ENCODE data around the gene ABR.

Gene ABR

DNA sequence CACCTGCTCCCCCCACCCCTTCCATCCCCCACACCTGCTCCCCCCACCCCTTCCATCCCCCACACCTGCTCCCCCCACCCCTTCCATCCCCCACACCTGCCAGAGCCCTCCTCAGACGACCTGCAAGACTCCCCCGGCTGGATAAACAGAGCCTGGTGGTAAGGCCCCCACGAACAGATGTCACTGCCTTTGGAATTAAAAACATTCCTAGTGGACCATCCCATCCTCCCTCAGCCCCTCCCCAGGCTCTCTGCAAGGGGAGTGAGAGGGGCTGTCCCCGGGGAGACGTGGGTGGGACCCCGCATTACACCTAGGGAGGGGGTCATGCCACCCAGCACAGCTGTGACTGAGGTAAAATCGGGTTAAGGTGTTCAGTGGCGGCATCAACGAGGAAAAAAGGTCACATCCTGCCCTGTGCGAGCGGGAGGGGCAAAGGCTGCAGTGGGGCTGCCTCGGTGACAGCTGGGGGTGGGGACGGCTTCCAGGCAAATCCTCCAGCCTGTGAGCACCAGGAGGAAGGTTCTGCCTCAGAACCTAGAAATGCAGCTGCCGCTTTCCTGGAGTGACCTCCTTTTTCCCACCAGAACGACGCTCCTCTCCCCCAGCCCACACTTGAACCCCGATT, 144.1 kb downstream of the ABR start:
- no peak for DNase-seq

DNA sequence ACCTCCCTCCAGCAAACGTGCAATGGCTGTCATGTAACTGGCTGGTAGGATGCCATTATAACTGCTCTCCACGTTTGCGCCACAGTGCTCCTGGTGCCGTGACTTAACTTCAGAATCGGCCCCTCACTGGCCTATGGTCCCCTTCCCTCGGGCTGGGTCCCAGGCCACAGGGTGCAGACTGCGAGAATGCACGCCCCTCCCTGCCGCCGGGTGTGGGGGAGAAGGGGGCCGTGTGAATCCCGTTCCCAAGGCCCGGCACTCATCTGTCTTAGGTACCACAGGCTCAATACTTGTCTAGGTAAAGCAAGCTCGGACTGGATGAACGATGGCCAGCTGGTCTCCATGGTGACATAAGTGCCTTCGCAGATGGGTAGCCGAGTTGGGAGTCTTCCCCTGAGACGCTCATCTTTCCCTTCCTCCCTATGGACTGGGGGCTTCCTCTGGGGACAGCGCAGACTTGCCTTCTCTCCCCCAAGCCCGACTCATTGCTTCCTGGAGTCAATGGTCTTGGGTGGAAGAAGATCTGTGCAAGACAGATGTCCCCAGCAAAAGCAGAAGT, 145.1 kb downstream of the ABR start:
- DNase-seq: no peak

DNA sequence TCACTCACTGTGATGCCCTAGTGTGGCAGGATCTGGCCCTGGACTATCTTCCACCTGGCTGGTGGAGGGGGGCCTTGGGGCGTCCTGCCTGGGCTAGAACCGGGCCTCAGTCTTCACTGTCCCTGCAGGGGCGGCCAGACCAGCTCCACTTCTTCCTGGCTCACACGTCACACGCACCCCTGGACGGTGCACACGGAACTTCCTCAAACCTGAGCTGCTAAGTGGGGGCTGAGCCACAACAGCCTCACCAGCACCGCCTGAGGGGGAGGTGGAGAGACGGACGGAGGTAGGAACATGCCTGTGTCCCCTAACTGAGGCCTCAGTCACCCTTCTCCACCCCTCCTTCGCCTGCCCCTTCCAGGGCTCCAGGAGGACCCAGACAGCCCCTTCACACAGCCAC, 146.3 kb downstream of the ABR start:
- no peak for DNase-seq

DNA sequence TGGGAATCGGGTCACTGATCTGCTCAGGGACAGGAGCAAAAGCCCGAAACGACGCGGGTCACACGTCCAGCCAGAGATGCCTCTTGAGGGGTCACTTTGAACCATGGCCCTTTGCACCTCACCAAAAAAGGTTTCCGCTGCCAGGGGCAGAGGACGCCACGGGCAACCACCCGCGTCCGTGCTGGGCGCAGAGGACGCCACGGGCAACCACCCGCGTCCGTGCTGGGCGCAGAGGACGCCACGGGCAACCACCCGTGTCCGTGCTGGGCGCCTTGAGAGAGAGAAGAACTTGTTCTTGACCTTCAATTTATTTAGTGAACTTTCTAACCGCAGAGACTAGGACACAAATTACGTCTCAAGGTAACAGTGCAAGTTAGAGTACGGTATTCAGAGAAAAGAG, 147.4 kb downstream of the ABR start:
- no peak for DNase-seq

DNA sequence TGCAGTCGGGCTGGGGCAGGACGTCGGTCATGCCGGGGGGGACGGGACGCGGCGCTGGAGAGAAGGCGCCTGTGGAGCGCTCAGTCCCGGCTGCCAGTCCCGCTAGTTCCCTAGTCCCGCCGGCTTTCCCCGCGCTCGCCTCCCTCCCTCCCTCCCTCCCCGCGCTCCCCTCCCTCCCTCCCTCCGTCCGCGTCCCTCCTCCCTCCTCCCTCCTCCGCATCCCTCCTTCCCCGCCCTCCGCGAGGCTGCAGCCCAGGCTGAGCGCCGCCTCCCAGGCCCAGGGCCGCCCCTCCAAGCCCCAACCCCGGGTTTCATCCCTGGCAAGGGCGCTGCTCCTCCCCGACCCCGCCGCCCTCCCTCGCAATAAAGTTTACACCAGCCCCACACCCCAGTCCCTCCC, 148.1 kb downstream of the ABR start:
- peak in 34 of 56 donors; percentile 12 to 75 (median 40) for DNase-seq

DNA sequence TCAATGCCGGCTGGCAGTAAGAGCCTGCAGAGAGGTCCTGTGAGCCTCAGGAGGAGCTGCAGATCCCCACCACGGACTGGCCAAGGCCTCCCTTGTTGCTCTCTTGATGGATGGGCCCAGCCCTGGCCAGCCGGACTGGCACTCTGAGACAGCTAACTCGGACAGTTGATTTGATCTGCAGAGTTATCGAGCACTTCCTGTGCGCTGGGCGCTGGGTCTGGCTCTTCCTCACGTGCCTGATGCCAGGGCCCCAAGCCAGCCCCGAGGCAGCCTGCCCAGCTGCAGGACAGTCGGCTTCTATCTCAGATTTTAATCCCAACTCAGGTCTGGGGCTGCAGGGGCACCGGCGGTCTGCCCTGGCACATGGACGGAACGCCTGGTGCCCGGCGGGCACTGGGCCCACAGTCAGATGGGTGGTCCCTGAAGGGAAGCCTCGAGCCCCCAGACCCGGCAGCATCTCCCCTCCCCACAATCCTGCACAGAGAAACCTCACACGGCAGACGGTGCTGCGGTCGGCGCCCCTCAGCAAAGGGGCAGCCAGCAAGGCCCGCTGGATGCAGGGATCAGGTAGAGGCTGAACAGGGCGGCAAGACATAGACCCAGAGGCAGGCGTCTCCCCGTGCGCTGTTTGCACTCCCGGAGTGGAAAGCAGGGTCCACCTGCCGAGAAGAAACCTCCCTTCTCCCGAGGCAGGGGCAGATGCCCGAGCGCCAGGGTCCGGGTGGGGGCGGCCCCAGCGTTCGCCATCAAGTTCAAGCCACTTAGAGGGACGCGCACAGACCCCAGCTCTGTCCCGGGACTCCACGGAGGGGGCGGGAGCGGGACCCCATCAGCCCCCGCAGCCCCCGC, 148.9 kb downstream of the ABR start:
- DNase-seq: peak in 19 of 56 donors; percentile 5 to 52 (median 39)

DNA sequence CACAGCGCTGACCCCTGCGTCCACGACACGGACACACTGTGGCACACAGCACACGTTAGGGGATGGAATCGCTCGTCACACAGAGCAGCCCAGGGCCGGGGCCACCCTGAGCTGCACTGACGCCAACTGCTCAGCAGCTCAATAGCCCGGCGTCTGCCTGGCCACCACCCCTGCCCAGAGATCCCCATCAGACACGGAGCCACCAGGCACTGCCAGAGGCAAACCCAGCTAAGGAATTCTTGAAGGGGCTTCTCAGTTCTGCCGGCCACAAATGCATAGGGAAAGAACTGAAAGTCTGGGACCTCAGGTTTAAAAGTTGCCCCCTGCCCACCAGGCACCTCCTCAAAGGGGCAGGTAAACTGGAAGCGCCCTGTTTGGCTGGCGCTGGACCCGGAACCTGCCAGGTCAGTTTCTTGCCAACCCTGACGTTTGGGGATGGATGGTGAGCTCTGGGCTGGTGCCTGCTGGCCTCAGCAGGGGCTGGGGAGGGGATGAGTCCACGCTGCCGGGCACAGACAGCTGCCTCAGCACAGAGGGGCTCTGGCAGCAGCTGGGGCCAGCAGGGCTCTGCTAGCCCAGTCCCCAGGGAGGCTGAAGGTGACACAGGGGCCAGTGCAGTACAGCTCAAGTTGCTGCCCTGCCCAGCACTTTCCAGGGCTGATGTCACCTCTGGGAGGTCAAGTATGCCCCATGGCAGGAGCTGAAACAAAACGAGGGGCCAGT, 149.7 kb downstream of the ABR start:
- peak in 2 of 56 donors; percentile 29 to 50 for DNase-seq

DNA sequence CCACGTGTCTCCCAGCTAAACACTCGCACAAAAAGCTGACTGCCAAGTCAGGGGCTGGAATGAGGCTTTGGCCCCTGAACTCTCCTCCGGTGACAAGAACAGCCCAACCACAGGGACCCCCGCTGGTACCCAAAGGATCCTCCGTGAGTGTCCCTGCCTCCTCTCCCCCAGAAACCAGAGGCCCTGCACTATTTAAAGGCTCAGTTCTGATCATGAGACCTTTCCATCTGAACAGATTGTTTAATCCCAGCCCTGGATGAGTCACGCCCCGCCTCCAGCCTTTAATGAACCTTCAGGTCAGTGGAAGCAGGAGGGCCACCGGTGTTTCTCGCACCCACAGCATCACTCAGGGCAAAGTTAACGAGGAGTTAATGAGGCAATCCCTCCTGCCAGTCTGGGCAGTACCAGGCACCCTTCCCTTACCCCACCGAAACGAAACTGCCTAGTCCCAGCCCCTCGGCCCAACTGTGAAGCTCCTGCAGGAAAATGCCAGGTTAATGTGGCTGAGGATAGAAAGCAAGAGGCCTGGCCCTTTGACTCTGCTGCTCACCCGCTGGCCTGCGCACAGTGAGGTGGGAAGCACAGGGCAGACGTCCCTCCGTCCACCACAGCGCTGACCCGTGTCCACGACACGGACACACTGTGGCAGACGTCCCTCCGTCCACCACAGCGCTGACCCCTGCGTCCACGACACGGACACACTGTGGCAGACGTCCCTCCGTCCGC, 150.4 kb downstream of the ABR start:
- peak in 8 of 56 donors; percentile 6 to 44 (median 26) for DNase-seq

DNA sequence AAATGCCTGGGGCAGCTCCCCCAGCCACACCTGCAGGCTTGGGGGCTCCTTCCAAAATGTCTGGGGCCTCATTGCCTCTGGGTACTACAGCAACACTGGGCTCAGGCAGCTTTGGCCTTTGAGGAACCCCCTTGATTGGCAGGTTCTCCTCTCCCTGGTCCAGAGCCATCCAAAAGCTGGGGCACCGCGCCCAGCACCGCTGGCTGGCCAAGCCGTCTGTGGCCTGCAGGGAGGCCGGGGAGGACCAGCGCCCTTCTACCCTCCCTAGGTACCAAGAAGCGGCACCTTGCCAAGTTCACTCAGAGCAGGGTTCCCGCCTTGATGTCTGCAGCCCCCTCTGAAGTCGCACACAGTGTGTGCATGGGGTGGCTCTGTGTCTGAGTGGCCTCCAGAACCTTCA, 152.7 kb downstream of the ABR start:
- DNase-seq: no peak

DNA sequence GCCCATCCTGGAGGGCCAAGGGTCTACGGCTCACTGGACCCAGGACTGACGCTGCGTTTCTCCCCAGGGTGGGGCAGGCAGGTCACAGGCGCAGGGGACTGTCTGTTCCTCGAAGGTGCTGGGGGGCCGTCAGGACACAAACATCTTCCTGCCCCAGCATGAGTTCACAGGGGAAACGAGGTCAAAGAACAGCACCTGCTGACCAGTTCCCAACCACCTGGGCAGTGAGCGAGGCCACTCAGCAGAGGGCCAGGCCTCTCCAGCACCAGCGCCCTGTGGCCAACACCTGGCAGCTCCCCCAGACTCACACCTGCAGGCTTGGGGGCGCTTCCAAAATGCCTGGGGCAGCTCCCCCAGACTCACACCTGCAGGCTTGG, 153.2 kb downstream of the ABR start:
- no peak for DNase-seq

DNA sequence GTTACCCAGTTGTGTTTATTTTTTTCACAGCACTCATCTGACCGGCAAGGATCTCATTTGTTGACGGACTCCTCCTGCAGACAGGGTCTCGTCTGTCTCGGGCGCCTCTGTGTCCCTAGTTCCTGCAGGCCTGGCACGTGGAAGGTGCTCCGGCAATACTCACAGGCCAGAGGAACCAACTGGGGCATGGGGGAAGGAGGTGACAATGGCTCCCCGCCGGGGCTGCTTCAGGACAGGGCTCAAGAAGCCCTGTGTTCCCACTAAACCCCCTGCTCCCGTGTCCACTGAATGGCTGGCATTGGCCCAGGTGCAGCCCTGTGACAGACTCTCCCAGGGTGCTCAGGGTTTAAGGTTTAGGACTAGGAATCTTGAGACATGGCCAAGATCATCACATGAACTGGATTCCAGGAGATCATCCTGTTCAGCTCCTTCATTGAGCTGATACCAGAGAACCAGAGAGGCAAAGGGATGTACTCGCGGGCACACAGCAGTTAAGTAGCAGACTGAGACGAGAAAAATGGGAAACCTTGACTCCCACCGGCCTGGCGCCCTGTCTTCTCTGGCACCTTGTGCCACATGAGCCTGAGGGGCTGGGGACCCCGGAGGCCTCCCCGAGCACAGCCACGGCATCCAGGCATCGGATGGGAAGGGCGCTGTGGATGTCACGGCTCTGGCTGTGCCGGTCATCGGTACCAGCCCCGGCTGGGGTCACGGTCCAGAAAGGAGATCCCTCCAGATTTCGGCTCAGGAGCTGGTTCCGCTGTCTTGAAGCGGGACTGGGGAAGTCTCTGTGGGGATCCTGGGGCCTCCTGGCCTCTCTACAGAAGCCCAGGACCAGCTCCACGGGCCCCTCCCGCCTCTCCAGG, 153.8 kb downstream of the ABR start:
- DNase-seq: no peak

DNA sequence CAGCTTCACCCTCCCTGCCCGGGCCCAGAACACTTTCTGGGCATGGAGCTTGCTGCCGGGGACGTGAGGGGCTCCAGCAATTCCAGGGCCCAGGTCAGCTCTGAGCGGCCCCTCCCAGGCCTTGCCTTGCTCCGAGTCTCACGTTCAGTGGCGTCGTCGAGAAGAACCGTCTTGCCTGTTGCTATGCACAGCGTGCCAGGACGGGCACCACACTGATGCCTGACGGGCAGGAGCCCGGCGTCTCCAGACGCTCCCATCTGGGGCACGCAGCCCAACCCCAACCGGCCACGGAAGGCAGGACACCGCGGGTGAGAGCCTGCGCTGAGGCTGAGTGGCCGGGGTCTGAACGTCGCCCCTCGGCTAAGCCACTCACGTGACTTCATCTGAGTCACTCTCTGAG, 155.7 kb downstream of the ABR start:
- no peak for DNase-seq

DNA sequence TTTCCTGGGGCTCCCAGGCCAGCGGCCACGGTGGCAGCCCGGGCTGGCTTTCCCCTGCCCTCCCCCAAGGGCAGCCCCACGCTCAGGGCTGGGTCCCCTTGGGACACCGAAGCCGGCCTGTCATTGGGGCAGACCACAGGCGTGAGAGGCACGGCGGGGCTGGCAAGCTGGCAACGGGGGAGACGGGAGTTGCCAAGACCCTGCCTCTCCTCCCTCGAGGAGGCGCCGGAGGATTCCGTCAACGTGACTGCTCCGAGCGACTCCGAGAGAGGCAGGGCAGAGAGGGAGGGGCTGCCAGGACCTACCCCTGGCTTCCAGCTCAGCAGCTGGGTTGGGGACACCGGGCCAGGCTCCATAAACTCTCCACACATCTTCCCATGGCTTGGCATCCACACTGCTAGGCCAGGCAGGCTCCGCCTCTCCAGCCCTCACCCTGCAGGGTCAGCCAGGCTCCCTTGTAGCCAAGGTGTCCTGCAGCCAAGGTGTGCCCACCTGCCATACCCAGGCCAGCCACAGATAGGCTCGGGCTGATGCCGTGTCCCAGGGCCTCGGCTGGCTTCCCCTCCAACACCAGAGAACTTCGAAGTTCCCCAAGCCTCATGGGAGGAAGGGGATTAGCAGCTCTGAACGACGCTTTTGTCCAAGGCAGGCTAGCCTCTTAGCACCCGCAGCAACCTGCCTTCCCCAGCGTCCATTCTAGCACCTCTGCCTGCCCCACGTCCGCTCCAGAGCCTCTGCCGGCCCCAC, 157.3 kb downstream of the ABR start:
- peak in 10 of 56 donors; percentile 27 to 54 (median 38) for DNase-seq

DNA sequence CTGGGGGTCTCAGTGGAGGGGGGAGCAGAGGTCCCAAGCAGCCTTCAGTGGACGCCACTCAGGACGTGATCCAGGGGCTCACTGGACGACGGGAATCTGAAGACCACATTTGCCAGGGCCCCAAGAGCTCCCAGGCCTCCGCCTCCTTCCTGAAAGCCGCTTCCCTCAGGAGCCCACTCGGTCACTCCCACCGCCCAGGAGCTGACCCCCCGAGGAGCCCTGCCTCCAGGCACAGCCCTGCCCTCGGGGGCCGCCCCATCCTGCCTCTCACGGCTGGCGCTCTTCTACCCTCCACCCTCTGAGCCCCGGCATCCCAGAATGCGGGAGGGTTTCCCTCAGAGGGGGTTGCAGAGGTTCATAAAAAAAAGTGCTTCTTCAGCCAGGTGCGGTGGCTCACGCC, 158.6 kb downstream of the ABR start:
- DNase-seq: no peak

DNA sequence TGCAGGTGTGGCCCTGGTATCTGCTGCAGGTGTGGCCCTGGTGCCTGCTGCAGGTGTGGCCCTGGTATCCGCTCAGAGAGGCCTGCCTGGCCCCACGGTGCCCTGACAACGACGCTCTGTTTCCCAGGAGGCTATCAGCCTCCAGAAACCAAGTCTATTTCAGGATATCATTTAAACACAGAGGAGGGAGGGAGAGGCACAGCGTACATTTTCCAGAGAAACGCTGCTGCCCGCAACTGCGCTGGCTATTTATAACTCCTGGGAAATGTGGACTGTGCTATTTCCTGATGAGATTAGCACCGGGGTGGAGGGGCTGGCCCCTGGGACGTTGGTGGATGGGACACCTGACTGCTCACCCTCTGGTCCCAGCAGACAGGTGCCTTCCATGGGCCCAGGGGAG, 160.3 kb downstream of the ABR start:
- peak in 6 of 56 donors; percentile 11 to 37 (median 32) for DNase-seq

DNA sequence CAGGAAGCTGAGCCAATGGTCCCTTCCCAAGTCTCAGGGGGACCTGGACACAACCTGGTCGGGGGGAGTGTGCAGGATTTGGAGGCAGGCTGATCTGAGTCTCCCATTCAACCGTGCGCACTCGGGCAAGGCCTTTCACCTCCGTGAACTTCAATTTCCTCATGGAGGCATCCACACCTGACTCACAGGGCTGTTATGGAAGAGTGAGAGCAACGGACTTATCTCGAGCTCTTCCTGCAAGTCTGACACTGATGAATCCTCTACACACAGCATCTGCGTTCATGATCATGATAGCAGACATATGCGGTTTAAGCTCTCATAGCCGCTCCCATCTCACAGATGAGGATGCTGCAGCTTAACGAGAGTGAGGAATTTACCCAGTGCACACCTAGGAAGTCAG, 161.2 kb downstream of the ABR start:
- no peak for DNase-seq

DNA sequence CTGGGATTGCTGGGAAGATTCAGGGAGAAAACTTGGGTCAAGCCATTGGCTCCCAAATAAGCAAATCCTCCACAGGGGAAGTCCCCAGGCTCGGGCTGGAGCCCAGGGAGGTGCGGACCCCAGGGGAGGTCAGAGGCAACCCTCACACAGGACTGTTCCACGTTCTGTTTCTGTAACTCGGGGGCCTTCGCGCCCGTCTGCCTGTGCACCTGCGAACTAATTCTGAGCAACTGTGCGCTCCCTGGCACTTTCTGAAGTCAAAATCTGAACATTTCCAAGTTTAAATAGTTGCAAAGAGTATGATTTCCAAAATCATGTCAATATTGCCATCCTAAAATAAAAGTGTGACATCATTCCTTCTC, 166.1 kb downstream of the ABR start:
- DNase-seq: no peak

DNA sequence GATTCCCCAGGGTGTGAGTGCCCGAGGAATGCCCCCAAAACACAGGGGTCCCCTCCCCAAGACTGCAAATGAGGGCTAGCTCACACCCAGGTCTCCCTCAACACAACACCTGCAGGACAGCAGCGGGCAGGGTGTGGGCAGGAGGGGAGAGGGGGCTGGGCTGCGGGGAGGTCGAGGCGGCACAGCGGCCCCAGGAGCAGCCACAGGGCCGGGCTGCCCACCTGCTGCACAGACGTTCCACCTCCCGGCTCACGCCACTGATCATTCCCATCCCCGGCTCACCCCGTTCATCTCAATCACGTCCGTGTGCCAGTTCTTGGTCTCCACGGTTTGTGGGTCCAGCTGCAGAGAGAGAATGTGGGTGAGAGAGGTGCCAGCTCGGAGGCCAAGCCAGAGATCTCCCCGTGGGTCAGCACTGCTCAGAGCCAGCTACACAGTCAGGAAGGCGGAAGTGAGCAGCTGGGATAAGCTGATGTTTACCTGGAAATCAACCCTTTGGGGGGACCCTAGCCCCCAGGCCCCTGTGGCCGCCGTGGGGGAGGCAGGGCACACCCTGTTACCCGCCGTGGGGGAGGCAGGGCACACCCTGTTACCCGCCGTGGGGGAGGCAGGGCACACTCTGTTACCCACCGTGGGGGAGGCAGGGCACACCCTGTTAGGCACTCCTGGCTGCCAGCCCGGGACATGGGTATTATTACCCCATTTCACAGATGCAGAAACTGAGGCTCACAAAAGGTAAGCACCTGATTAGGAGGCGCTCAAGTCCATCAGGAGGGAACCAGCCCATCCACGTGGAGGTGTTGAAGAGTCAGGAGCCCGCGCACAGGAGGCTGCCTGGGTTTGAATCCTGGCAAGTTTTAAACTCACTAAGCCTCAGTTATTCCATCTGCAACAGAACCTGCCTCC, 166.7 kb downstream of the ABR start:
- DNase-seq: no peak
